ENCODE results near the gene SLC39A5. TPM values are rescaled to one million over a fixed set of nuclear protein-coding genes. Genes with fewer than 3 reads are reported as not detected.

Gene SLC39A5
- total and polyA plus RNA-seq, 2 of the 13 experiments (the other 11 are each of a cell fraction or from before 2014, with no cell fraction given) = 59.7 to 101 TPM

DNA sequence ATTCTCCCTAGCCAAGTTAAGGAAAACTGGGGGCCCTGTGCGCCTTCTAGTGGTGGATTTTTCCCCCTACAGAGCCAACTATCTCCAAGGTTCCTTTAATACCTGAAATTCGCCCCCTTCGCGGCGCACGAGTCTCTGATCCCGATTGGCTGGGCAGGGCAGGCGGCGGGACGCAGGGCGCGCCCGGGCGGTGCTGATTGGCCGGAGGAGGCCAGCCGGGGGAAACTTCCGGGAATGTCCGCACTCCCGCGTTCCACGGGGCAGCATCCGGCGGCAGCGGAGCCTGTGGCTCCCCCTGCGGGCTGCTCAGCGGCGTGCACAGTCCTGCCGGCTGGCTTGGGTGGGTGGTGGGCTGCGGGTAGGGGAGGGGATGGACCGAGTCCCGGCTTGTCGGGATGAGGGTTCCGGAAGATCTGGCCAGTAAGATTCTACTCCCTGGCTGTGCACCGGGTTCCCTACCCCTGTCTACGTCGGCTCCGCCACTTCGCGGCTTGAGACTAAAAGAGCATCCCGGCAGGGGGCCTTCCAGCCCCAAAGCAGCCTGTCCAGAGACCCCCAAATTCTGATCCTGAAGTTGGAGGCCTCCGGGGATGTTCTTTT is 5.6 kb upstream of the SLC39A5 start, which contains the start of gene NABP2 (continued):
- TF ChIP-seq NCOR1 (IDR thresholded peaks at IDR 0.05; ENCODE audit: borderline replicate concordance, low read length) (no peak; the same call in 1 of the 2 replicates), SRSF4 (IDR thresholded peaks at IDR 0.05; ENCODE audit: low read depth, low read length, poor library complexity, severe bottlenecking) (no peak), RNF2 (conservative IDR thresholded peaks at IDR 0.05; ENCODE audit: low read depth) (0 out of 2 replicates have a peak, but pooled peaks have one; percentile 66), ZNF121 (CRISPR knock-in tag; IDR thresholded peaks at IDR 0.05) (no peak), SCMH1 (CRISPR knock-in tag; IDR thresholded peaks at IDR 0.05; ENCODE audit: borderline replicate concordance) (no peak), ZNF251 (CRISPR knock-in tag; IDR thresholded peaks at IDR 0.05) (no peak), SRSF9 (IDR thresholded peaks at IDR 0.05; ENCODE audit: borderline replicate concordance, insufficient read depth, low read depth, low read length, poor library complexity, severe bottlenecking) (no peak), SMARCE1 (IDR thresholded peaks at IDR 0.05; ENCODE audit: borderline replicate concordance) (no peak), XBP1 (CRISPR knock-in tag; IDR thresholded peaks at IDR 0.05) (no peak), IRF2 (CRISPR knock-in tag; IDR thresholded peaks at IDR 0.05) (peak; percentile 22; the same call in 1 of the 2 replicates), JUND (CRISPR knock-in tag; IDR thresholded peaks at IDR 0.05) (no peak), PHF21A (CRISPR knock-in tag; IDR thresholded peaks at IDR 0.05) (peak; percentile 89), REPIN1 (CRISPR knock-in tag; IDR thresholded peaks at IDR 0.05; ENCODE audit: borderline replicate concordance, low read depth) (peak; percentile 26; the same call in 1 of the 2 replicates), TAF15 (IDR thresholded peaks at IDR 0.05; ENCODE audit: low read depth, low read length, poor library complexity, severe bottlenecking) (peak; percentile 45), ZZZ3 (CRISPR knock-in tag; IDR thresholded peaks at IDR 0.05; ENCODE audit: borderline replicate concordance) (no peak)
- TF ChIP-seq, protein P1, sequence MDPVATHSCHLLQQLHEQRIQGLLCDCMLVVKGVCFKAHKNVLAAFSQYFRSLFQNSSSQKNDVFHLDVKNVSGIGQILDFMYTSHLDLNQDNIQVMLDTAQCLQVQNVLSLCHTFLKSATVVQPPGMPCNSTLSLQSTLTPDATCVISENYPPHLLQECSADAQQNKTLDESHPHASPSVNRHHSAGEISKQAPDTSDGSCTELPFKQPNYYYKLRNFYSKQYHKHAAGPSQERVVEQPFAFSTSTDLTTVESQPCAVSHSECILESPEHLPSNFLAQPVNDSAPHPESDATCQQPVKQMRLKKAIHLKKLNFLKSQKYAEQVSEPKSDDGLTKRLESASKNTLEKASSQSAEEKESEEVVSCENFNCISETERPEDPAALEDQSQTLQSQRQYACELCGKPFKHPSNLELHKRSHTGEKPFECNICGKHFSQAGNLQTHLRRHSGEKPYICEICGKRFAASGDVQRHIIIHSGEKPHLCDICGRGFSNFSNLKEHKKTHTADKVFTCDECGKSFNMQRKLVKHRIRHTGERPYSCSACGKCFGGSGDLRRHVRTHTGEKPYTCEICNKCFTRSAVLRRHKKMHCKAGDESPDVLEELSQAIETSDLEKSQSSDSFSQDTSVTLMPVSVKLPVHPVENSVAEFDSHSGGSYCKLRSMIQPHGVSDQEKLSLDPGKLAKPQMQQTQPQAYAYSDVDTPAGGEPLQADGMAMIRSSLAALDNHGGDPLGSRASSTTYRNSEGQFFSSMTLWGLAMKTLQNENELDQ (CRISPR knock-in tag; IDR thresholded peaks at IDR 0.05; ENCODE audit: borderline replicate concordance) = no peak
- TF ChIP-seq, protein P2, sequence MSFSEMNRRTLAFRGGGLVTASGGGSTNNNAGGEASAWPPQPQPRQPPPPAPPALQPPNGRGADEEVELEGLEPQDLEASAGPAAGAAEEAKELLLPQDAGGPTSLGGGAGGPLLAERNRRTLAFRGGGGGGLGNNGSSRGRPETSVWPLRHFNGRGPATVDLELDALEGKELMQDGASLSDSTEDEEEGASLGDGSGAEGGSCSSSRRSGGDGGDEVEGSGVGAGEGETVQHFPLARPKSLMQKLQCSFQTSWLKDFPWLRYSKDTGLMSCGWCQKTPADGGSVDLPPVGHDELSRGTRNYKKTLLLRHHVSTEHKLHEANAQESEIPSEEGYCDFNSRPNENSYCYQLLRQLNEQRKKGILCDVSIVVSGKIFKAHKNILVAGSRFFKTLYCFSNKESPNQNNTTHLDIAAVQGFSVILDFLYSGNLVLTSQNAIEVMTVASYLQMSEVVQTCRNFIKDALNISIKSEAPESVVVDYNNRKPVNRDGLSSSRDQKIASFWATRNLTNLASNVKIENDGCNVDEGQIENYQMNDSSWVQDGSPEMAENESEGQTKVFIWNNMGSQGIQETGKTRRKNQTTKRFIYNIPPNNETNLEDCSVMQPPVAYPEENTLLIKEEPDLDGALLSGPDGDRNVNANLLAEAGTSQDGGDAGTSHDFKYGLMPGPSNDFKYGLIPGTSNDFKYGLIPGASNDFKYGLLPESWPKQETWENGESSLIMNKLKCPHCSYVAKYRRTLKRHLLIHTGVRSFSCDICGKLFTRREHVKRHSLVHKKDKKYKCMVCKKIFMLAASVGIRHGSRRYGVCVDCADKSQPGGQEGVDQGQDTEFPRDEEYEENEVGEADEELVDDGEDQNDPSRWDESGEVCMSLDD (CRISPR knock-in tag; IDR thresholded peaks at IDR 0.05; ENCODE audit: borderline replicate concordance) = no peak
- TF ChIP-seq, protein P3, sequence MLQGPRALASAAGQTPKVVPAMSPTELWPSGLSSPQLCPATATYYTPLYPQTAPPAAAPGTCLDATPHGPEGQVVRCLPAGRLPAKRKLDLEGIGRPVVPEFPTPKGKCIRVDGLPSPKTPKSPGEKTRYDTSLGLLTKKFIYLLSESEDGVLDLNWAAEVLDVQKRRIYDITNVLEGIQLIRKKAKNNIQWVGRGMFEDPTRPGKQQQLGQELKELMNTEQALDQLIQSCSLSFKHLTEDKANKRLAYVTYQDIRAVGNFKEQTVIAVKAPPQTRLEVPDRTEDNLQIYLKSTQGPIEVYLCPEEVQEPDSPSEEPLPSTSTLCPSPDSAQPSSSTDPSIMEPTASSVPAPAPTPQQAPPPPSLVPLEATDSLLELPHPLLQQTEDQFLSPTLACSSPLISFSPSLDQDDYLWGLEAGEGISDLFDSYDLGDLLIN (CRISPR knock-in tag; IDR thresholded peaks at IDR 0.05; ENCODE audit: borderline replicate concordance) = no peak
- TF ChIP-seq, protein P4, sequence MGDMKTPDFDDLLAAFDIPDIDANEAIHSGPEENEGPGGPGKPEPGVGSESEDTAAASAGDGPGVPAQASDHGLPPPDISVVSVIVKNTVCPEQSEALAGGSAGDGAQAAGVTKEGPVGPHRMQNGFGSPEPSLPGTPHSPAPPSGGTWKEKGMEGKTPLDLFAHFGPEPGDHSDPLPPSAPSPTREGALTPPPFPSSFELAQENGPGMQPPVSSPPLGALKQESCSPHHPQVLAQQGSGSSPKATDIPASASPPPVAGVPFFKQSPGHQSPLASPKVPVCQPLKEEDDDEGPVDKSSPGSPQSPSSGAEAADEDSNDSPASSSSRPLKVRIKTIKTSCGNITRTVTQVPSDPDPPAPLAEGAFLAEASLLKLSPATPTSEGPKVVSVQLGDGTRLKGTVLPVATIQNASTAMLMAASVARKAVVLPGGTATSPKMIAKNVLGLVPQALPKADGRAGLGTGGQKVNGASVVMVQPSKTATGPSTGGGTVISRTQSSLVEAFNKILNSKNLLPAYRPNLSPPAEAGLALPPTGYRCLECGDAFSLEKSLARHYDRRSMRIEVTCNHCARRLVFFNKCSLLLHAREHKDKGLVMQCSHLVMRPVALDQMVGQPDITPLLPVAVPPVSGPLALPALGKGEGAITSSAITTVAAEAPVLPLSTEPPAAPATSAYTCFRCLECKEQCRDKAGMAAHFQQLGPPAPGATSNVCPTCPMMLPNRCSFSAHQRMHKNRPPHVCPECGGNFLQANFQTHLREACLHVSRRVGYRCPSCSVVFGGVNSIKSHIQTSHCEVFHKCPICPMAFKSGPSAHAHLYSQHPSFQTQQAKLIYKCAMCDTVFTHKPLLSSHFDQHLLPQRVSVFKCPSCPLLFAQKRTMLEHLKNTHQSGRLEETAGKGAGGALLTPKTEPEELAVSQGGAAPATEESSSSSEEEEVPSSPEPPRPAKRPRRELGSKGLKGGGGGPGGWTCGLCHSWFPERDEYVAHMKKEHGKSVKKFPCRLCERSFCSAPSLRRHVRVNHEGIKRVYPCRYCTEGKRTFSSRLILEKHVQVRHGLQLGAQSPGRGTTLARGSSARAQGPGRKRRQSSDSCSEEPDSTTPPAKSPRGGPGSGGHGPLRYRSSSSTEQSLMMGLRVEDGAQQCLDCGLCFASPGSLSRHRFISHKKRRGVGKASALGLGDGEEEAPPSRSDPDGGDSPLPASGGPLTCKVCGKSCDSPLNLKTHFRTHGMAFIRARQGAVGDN (CRISPR knock-in tag; IDR thresholded peaks at IDR 0.05) = peak; percentile 94

Data from HepG2 (cell line).